GM19351 (cell line): ENCODE data around the gene C9orf85.
"Not testable (repeated sequence)": the region's sequence is repeated elsewhere in the genome, so short reads cannot be mapped to it uniquely, and the experiment has no call there.

Experiments
- ATAC-seq: cut with Tn5 transposase; IDR thresholded peaks from one replicate; pipeline ENCODE4 v1.9.1; 2021; ENCODE audit warnings: mild to moderate bottlenecking, moderate library complexity; ENCODE audit not compliant: unreplicated experiment

C9orf85 gene, protein sequence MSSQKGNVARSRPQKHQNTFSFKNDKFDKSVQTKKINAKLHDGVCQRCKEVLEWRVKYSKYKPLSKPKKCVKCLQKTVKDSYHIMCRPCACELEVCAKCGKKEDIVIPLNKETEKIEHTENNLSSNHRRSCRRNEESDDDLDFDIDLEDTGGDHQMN

DNA sequence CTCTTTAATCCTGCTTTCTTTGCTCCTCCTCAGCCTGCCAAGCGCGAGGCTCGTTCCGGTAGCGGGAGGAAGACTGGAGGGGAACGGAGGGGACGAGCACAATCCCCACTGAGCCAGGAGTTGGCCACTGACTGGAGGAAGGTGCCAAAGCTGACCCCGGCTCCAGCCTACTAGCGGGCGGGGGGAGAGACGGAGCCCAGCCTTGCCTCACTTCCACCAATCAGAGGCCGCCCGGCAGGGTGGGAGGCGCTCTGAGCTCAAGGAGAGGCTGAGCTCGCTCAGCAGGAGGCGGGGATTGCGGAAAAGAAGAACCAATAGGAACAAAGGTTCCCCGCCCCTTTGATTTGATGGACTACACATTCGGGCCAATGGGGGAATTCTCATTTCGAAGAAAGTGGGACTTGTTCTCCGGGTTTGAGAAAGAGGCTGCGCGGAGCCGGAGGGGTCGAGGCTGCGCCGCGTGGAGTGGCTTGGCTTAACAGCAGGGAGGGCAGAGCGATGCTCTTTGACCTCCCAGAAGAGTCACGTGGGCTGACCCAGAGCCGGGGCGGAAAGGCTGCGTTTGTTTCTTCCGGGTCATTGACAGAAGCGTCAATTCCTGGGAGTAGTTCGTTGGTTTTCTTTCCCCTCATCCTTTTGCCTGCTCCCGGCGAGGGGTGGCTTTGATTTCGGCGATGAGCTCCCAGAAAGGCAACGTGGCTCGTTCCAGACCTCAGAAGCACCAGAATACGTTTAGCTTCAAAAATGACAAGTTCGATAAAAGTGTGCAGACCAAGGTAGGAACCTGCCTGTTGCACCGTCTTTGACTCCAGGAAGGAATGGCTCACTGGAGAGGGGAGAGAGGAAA, at the start of gene C9orf85, which contains the start of gene ABHD17B:
Gene C9orf85, plus strand, starts transcription at position 579 of the 847 bp plus-strand sequence. Its CDS starts 96 bp downstream, at position 675.
Gene ABHD17B, minus strand, starts transcription at position 133 of the 847 bp plus-strand sequence. CDS start 36,113 bp downstream, outside the sequence.
- ATAC-seq, result peak; percentile 89

DNA sequence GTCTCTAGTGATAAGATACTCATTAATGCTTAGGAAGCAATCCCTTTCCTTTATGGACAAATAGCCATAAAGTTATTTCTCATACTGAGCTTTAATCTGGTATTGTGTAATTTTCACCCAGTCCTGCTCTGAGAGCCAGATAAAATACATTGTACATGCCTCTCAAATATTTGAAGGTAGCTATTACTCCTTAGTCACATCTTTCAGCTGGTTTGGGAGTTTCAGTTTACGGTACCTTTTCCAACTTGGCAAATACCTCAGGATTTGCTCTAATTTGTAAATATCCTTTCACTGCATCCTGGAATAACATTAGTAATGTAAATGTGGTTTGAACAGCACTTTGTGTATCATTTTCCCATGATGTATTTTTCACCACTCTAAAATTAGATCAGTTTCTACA, 47.8 kb upstream of the C9orf85 start:
- ATAC-seq, result no peak

DNA sequence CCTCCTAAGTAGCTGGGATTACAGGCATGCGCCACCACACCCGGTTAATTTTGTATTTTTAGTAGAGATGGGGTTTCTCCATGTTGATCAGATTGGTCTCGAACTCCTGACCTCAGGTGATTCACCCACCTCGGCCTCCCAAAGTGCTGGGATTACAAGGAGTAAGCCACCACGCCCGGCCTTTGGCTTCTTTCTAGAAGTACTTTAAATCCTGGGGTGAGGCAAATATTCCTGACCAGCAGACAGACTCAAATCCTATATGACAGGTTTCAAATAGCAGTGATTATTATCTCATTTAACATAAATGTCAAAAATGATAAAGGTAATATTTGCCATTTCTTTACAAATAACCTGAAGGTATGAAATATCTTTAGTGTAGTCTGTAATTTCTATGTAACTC, 36.1 kb upstream of the C9orf85 start:
- ATAC-seq, result no peak

DNA sequence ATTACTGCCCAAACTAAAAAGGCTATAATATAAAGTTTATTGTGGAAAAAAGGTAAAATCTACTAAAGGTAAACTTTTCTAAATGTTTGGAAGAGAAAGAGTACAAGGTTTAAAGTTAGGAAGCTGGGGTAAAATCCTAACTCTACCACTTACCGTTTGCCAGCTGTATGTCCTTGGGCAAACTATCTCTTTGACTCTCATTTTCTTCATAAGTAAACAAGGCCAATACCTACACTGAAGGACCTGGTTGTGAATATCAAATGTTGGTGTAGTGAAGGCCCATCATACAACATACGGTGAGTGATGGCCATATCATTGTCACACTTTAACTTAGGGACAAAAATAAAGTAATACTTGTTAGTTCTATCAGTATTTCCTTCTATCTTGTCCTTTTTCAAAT, 35.3 kb upstream of the C9orf85 start:
- no peak for ATAC-seq

DNA sequence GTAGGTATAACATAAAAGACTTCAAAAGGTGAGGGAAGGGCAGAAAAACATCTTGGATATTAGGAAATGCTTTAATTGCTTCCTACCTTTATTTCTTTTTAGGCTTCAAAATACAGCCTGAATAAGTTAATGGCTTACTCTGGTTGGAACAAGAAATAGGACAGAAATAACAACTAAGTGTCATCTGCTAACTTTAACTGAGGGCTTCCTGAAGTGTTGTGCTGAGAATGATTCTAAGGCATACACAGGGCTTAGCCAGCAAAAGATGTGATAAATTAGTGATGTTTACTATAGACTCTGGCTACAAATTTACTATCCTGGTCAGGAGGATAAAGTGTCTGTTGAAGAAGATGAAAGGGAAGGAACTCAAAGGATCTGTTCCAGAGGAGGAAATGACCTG, 34.6 kb upstream of the C9orf85 start:
- ATAC-seq, result no peak

DNA sequence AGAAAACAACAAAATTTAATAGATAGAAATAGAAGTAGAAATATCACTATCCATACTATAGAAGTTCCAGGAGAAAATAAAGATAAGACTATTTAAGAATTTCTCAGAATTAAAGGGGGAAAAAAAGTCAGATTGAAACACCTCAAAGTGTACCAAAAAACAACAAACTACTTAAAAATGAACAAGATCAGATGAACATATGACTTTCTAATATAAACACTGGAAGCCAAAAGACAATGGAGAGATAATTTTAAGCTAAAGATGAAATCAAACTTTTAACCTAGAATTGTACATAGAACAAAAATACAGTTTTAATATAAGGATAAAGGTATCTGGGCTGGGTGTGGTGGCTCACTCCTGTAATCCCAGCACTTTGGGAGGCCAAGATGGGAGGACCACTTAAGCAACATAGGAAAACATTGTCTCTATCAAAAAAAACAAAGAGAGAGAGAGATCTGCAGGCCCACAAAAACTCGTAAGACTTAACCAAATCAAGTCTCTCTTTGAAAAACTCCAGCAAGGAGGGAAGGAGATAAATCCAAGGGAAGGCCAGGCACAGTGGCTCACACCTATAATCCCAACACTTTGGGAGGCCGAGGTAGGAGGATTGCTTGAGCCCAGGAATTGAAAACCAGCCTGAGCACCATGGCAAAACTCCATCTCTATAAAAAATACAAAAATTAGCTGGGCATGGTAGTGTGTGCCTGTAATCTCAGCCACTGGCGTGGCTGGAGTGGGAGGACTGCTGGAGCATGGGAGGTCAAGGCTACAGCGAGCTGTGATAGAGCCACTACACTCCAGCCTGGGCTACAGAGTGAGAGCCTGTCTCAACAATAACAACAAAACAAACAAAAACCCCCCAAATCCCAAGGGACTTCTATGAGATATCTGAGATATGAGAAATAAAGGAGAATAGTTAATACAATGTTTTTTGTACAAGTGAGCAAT, 32.8 kb upstream of the C9orf85 start:
- ATAC-seq, result no peak

DNA sequence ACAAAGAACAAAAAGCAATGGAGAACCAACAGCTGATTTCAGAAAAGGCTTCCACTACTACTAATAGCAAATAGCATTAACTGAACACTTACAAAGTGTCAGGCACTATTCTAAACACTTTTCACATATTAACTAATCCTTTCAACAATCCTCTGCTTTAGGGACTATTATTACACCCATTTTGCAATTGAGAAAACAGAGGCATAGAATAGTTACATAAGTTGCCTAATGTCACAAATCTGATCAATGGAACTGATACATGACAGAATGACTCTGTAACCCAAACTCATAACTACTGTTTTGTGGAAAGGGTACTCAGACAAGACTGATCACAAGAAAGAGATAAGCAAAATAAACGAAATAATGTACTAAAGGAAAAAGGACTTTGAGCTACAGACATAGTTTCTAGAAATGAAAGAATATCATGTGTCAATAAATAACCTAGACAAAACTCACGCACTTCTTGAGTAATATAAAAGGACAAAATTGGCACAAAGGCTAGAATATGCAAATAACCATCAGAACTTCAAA, 31.7 kb upstream of the C9orf85 start:
- ATAC-seq, result no peak

DNA sequence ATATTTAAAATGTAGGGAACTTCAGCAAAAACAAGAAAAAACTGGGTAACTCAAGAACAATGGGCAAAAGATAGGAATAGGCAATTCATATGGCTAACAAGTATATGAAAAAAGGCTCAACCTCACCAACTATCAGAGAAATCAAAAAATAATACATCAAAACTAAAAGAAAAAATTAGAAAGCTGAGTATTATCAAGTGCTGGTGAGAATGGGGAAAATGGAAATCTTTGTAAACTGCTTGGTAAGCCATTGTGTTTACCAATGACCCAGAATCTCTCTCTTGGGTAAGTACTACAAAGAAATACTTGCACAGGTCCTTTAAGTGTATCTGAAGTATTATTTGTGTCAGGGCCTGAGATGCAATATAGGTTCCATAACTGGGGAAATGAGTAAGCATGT, 27.4 kb upstream of the C9orf85 start:
- ATAC-seq, result no peak

DNA sequence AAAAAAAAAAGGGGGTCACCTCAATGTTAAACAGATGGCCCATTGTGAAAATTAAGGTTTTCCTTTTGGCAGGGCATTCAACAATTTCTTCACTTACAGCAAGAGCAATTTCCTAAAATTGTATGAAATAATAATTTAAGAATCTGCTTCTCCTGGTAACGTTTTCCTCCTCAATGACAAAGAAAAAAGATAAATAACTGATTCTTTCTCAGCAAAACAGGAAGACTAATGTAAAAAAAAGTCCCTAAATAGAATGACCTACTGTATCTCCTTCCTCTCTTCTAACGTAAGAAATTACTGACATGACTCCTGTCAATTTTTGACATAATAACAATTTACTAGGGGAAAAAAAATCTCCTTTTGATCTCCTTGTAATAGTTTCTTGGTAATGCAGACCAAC, 26.0 kb upstream of the C9orf85 start:
- no peak for ATAC-seq

DNA sequence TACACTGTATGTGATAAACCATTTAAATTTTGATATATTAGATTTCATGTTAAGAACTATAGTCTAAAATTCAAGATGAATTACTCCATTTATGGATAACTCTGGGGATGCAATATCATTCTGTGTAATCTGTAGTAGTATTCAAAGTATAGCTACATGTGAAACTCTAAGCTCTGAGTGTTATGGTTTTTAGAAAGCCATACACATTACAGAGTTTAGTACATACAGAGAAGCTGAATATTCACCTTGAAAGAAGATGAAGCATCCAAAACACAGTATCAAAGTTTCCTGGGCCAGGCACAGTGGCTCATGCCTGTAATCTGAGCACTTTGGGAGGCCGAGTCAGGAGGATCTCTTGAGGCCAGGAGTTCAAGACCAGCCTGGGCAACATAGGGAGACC, 25.4 kb upstream of the C9orf85 start:
- no peak for ATAC-seq

DNA sequence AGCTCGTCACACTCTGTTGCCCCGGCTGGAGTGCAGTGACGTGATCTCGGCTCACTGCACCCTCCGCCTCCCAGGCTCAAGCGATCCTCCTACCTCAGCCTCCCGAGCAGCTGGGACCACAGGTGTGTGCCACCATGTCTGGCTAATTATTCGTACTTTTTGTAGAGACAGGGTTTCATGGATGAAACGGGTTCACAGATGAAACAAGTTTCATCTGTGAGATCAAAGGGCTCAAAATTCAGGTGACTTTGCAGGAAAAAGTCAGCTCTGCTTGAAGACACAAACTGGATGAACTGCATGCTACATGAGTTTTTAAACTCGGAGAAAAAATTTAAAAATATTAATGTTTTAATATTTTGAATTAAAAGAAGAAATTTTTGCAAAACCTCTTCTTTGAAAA, 24.9 kb upstream of the C9orf85 start:
- ATAC-seq, result no peak

DNA sequence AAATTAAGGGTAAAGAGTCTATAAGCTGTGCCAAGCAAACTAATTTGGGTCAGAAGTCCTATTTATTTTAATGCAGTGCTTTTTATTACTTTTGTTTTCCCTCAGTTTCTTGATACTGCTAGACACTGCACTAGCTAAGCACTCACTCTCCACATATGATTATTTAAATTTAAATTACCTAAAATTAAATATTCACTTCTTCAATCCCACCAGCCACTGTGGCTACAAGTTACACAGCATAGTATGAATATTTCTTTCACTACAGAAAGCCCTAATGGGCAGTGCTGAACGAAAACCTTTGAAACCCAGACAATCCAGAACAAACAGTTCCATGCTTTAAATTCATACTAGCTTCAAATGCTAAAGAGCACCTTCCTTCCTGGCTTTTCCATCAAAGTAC, 24.1 kb upstream of the C9orf85 start:
- no peak for ATAC-seq

DNA sequence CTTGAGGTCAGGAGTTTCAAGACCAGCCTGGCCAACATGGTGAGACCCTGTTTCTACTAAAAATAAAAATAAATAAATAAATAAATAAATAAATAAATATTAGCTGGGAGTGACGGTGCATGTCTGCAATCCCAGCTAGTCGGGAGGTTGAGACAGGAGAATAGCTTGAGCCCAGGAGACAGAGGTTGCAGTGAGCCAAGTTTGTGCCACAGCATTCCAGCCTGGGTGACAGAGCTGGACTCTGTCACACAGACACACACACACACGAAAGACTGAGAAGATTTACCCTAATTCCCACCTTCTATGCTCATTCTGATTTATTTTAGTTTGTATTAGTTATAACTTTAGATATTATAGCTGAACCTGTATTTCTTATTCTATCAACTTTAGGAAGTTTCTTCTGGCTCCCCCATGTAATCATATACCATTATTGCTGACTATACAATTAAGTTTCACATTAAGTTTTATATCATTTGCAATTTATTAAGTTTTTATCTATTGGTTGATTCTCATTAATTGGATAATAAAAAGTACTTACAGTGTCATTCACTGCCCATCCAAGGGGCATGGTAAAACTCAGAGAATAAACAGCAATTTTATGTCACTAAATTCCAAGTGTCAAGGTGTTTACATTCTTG, 21.3 kb upstream of the C9orf85 start:
- ATAC-seq, result no peak

DNA sequence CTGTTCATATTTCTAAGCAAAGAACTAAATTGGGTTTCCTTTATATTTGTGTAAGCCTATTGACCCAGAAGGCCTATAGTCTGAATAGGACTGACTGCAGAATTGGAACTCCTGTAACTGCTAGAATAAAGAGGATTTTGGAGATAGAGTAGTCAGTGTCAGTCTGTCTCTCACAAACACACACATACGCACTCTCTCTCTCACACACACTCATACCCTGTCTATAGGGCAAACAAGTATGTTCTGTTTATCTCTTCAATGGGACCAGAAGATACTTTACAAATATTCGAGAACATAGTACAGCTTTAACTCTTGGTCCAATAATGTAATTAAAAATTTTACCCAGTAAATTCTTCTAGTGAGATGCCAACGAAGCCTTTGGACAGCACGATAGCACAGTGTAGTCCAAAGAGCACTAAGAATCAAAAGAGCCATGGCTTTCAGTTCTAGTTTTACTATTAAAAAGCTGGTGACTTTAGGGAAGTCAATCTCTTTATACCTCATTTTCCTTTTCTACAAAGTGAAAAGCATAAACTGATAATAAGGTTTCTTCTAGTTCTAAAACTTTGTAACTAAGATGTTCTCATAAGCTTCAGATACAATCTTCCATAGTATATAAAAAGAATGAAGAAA, 19.8 kb upstream of the C9orf85 start:
- no peak for ATAC-seq

DNA sequence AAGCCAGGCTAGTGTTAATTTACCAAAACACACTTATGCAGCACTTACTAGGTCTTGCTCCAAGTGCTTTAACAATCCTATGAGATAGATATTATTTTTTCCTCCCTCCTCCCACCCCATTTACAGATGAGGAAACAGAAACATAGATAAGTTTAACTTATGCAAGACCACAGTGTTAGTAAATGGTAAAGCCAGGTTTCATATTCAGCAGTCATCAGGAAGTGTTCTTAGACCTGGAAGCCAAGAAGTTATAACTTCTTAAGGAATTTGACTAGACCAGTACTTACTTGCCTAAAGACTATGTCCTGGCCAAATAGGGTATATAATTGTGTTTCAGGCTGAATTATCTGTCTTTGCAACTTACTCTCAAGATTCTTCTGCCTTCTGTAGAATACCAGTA, 16.3 kb upstream of the C9orf85 start:
- ATAC-seq, result peak; percentile 42

DNA sequence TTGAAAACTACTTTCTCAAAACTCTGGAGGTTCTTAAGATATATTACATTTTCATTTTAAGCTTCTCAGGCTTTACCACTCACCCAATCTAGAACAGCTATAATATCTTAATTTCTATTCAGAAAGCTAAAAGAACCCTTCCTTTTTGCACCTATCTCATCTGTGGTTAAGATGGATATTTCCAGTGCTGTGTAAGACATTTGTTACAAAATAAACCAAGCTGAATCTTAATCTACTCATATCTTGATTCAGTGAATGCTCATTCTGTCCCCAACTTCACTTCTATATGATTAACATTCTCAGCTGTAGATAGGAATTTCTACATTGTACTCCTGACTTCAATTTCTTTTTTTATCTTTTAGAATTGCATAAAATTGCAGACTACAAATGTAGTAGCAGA, 15.5 kb upstream of the C9orf85 start:
- ATAC-seq, result no peak

DNA sequence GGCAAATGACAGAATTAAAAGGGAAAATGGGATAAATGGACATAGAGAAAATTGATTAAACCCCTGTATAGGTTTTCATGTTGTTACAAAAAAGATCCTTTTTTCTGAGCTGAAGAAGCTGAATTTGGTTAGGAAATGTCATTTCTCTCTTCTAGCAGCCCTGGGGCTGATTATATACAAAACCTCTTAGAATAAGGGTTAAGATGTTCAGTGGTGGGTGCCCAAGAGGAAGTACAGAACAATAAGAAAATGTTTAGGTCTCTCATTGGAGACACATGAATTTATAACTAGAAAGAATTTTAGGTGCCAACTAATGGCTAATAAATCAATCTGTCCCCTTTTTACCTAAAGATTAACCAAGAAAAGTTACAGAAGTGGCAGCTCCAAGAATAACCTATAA, 14.7 kb upstream of the C9orf85 start:
- ATAC-seq, result no peak

DNA sequence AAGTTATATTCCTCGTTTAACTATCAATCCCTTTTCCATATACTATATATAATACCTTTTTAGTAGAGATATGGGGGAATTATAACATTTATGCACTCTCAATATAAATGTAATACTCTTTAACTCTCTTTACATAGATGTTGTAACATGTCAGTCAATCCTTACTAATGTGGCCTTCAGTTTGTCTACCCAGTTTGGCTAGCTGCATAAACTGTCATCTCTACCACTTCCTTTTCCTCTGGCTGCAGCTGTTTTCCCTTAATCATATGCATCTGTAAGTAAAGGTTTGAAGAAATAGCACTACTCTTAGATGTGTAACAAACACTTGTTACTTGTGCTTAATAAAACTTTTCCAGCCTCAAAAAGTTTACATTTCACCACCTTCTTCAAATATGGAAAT, 13.9 kb upstream of the C9orf85 start:
- peak; percentile 68 for ATAC-seq

DNA sequence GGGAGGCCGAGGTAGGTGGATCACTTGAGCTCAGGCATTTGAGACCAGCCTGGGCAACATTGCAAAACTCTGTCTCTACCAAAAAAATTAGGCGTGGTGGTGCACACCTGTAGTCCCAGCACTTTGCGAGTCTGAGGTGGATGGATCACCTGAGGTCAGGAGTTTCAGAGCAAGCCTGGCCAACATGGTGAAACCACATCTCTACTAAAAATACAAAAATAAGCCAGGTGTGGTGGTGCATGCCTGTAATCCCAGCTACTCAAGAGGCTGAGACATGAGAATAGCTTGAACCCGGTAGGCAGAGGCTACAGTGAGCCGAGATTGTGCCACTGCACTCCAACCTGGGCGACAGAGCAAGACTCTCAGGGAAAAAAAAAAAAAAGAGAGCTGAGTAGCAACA, 12.7 kb upstream of the C9orf85 start:
- not testable (repeated sequence) for ATAC-seq
